WTC11 (cell line): Measurements from ENCODE around the gene ZNF646.

Experiments
- CTCF ChIP-seq: fragments of 200-600 bp; IDR thresholded peaks from 2 replicates; pipeline ENCODE4 v1.8.0; 2022; ENCODE audit warnings: antibody characterized with exemption
- MAX ChIP-seq: sonication (generic); formaldehyde crosslinking; IDR thresholded peaks from 2 replicates; pipeline ENCODE4 v1.8.0; 2022; ENCODE audit warnings: mild to moderate bottlenecking, missing genetic modification reagents
- NR2C2 ChIP-seq: sonication (generic); formaldehyde crosslinking; IDR thresholded peaks from 2 replicates; pipeline ENCODE4 v1.8.0; 2022; ENCODE audit warnings: mild to moderate bottlenecking, missing genetic modification reagents
- USF1 ChIP-seq: sonication (generic); formaldehyde crosslinking; IDR thresholded peaks from 2 replicates; pipeline ENCODE4 v1.8.0; 2022; ENCODE audit warnings: mild to moderate bottlenecking, missing genetic modification reagents
- TF ChIP-seq, protein P1 (sequence below): sonication (generic); formaldehyde crosslinking; IDR thresholded peaks from 2 replicates; pipeline ENCODE4 v1.8.0; 2022; ENCODE audit warnings: mild to moderate bottlenecking, missing genetic modification reagents
- TF ChIP-seq, protein P2 (sequence below): sonication (generic); formaldehyde crosslinking; conservative IDR thresholded peaks from 2 replicates; pipeline ENCODE4 v1.8.1; 2023; ENCODE audit warnings: mild to moderate bottlenecking, low read depth, missing genetic modification reagents, moderate library complexity
- TF ChIP-seq, protein P3 (sequence below): sonication (generic); formaldehyde crosslinking; IDR thresholded peaks from 2 replicates; pipeline ENCODE4 v1.8.0; 2022; ENCODE audit warnings: missing genetic modification reagents

DNA sequence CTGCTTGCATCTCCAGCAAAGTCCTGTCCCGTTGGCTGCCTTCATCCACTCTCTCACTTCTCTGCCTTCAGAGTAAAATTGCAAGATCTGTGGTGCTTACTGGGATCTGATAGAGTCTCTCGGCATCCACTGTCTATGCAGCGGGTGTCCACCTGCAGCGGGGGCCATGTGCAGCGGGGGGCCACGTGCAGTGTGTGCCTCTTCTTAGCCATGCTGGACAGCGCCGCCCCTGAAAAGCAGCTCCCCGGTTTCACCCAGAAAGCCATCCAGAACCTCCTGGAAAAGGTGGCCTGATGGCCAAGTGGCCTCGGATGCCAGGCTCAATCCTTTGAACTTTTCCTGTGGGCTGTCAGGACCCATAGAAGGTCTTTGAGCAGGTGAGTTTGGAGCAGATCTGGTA lies 31.4 kb upstream of the ZNF646 start:
- TF ChIP-seq, protein P1, sequence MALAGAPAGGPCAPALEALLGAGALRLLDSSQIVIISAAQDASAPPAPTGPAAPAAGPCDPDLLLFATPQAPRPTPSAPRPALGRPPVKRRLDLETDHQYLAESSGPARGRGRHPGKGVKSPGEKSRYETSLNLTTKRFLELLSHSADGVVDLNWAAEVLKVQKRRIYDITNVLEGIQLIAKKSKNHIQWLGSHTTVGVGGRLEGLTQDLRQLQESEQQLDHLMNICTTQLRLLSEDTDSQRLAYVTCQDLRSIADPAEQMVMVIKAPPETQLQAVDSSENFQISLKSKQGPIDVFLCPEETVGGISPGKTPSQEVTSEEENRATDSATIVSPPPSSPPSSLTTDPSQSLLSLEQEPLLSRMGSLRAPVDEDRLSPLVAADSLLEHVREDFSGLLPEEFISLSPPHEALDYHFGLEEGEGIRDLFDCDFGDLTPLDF (CRISPR knock-in tag): no peak
- TF ChIP-seq CTCF (no peak), MAX (CRISPR knock-in tag) (no peak), USF1 (CRISPR knock-in tag) (no peak), NR2C2 (no peak)
- TF ChIP-seq, protein P2, sequence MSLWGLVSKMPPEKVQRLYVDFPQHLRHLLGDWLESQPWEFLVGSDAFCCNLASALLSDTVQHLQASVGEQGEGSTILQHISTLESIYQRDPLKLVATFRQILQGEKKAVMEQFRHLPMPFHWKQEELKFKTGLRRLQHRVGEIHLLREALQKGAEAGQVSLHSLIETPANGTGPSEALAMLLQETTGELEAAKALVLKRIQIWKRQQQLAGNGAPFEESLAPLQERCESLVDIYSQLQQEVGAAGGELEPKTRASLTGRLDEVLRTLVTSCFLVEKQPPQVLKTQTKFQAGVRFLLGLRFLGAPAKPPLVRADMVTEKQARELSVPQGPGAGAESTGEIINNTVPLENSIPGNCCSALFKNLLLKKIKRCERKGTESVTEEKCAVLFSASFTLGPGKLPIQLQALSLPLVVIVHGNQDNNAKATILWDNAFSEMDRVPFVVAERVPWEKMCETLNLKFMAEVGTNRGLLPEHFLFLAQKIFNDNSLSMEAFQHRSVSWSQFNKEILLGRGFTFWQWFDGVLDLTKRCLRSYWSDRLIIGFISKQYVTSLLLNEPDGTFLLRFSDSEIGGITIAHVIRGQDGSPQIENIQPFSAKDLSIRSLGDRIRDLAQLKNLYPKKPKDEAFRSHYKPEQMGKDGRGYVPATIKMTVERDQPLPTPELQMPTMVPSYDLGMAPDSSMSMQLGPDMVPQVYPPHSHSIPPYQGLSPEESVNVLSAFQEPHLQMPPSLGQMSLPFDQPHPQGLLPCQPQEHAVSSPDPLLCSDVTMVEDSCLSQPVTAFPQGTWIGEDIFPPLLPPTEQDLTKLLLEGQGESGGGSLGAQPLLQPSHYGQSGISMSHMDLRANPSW (CRISPR knock-in tag): no peak
- TF ChIP-seq, protein P3, sequence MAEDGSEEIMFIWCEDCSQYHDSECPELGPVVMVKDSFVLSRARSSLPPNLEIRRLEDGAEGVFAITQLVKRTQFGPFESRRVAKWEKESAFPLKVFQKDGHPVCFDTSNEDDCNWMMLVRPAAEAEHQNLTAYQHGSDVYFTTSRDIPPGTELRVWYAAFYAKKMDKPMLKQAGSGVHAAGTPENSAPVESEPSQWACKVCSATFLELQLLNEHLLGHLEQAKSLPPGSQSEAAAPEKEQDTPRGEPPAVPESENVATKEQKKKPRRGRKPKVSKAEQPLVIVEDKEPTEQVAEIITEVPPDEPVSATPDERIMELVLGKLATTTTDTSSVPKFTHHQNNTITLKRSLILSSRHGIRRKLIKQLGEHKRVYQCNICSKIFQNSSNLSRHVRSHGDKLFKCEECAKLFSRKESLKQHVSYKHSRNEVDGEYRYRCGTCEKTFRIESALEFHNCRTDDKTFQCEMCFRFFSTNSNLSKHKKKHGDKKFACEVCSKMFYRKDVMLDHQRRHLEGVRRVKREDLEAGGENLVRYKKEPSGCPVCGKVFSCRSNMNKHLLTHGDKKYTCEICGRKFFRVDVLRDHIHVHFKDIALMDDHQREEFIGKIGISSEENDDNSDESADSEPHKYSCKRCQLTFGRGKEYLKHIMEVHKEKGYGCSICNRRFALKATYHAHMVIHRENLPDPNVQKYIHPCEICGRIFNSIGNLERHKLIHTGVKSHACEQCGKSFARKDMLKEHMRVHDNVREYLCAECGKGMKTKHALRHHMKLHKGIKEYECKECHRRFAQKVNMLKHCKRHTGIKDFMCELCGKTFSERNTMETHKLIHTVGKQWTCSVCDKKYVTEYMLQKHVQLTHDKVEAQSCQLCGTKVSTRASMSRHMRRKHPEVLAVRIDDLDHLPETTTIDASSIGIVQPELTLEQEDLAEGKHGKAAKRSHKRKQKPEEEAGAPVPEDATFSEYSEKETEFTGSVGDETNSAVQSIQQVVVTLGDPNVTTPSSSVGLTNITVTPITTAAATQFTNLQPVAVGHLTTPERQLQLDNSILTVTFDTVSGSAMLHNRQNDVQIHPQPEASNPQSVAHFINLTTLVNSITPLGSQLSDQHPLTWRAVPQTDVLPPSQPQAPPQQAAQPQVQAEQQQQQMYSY: no peak
